Astrocyte (in vitro differentiated cells and primary cell): Measurements from ENCODE around the gene ECI2. TPM values are rescaled to one million over a fixed set of nuclear protein-coding genes. Genes with fewer than 3 reads are reported as not detected.

Experiments used
- DNase-seq: peaks from one replicate; pipeline ENCODE4 v3.0.0-alpha.2; 2010; ENCODE audit warnings: low read depth
- FAIRE-seq: peaks from 2 replicates; lab custom pipeline; 2011; peaks lifted over from hg19 to GRCh38; lab: Jason Lieb, UNC
- H2AFZ ChIP-seq: 2 replicates; pipeline ENCODE4 v1.6.0; 2012; ENCODE audit warnings: low read depth, low read length, inconsistent platforms
- H3K27ac ChIP-seq: 2 replicates; pipeline ENCODE4 v1.5.1; 2011; ENCODE audit warnings: low read depth, low read length, inconsistent platforms
- H3K27me3 ChIP-seq: 2 replicates; pipeline ENCODE4 v1.6.0; 2011; ENCODE audit warnings: low read length, inconsistent platforms; ENCODE audit not compliant: insufficient read depth
- H3K36me3 ChIP-seq: 2 replicates; pipeline ENCODE4 v1.5.1; 2011; ENCODE audit warnings: low read length, inconsistent platforms; ENCODE audit not compliant: insufficient read depth
- H3K4me1 ChIP-seq: 2 replicates; pipeline ENCODE4 v1.5.1; 2011; ENCODE audit warnings: low read length, inconsistent platforms; ENCODE audit not compliant: insufficient read depth
- H3K4me2 ChIP-seq: 2 replicates; pipeline ENCODE4 v1.6.0; 2012; ENCODE audit warnings: low read length, inconsistent platforms
- H3K4me3 ChIP-seq: 2 replicates; pipeline ENCODE4 v1.5.1; 2011; ENCODE audit warnings: low read depth, mild to moderate bottlenecking, low read length, inconsistent platforms; ENCODE audit not compliant: insufficient read depth
- H3K79me2 ChIP-seq: 2 replicates; pipeline ENCODE4 v1.6.0; 2012; ENCODE audit warnings: mild to moderate bottlenecking, low read length, inconsistent platforms; ENCODE audit not compliant: insufficient read depth
- H3K9ac ChIP-seq: 2 replicates; pipeline ENCODE4 v1.6.0; 2012; ENCODE audit warnings: mild to moderate bottlenecking, low read length, inconsistent platforms
- H3K9me3 ChIP-seq: 2 replicates; pipeline ENCODE4 v1.5.1; 2012; ENCODE audit warnings: low read depth, mild to moderate bottlenecking, low read length, inconsistent platforms; ENCODE audit not compliant: insufficient read depth
- H4K20me1 ChIP-seq: 2 replicates; pipeline ENCODE4 v1.6.0; 2012; ENCODE audit warnings: low read length, inconsistent platforms; ENCODE audit not compliant: insufficient read depth
- H3K27ac Mint-ChIP-seq: one replicate; pipeline ENCODE4 v1.8.0; 2021; ENCODE audit warnings: mild to moderate bottlenecking, mixed read lengths; ENCODE audit not compliant: unreplicated experiment
- H3K27me3 Mint-ChIP-seq: one replicate; pipeline ENCODE4 v1.8.0; 2021; ENCODE audit warnings: low read depth, mixed read lengths; ENCODE audit not compliant: unreplicated experiment
- H3K36me3 Mint-ChIP-seq: one replicate; pipeline ENCODE4 v1.8.0; 2021; ENCODE audit warnings: low read depth, mixed read lengths; ENCODE audit not compliant: unreplicated experiment
- H3K4me1 Mint-ChIP-seq: one replicate; pipeline ENCODE4 v1.8.0; 2021; ENCODE audit warnings: low read depth, mixed read lengths; ENCODE audit not compliant: unreplicated experiment
- H3K4me3 Mint-ChIP-seq: one replicate; pipeline ENCODE4 v1.8.0; 2021; ENCODE audit warnings: mild to moderate bottlenecking, moderate library complexity, mixed read lengths; ENCODE audit not compliant: unreplicated experiment
- H3K9me3 Mint-ChIP-seq: one replicate; pipeline ENCODE4 v1.8.0; 2021; ENCODE audit warnings: mild to moderate bottlenecking, mixed read lengths; ENCODE audit not compliant: unreplicated experiment
- EZH2 ChIP-seq: IDR thresholded peaks from 2 replicates; pipeline ENCODE4 v1.6.1; 2012; ENCODE audit warnings: mild to moderate bottlenecking, low read length, inconsistent platforms; ENCODE audit not compliant: insufficient read depth
- total RNA-seq: library from RNA; stranded (reverse); gene quantifications from 2 replicates; pipeline ENCODE4 v1.2.1, GENCODE V29; 2021
- TF ChIP-seq, protein P1 (sequence below): IDR thresholded peaks from 2 replicates; pipeline ENCODE4 v1.5.1; 2011; ENCODE audit warnings: low read depth, mild to moderate bottlenecking, inconsistent platforms, low read length, moderate library complexity; ENCODE audit not compliant: insufficient read depth

ECI2 gene
- total RNA-seq, 1 donor from 2014 or later: 52.5 TPM

DNA sequence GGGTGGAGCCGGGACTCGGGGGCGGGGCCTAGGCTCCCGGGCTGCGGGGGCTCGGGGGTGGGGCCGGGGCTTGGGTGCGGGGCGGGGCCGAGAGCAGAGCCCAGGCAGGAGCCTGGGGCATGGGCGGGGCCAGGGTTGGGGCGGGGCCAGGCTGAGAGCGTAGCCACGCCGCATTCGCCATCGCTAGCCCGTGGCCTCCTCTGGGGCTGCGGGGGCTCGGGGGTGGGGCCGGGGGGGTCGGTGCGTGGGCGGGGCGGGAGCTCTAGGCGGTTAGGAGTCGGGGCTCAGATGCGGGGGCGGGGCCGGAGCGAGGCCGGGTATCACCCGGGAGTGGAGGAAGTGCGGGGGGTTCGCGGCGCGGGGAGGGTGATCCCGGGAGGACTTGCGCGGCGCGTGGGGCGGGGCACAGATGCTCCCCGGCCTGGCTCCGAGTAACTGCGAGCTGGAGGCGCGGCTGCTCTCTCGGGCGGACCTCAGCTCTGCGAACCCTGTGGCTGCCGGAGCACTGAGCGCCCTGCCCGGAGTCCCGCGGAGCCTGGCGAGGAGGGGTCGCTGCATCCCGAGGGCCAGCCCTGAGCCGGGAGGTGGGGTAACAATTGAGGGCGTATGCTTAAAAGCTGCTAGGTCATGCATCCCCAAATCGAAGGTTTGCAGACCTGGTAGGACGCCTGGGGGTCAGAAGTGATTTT, 434 bp upstream of the ECI2 start:
- peak overlapping the region; percentile 73 for H3K4me3 ChIP-seq
- peak overlapping the region; percentile 50 for H3K27ac Mint-ChIP-seq
- no peak for FAIRE-seq

GRCh38 chr6:4133941-4134838, 1.2 kb downstream of the ECI2 start:
- H3K27ac ChIP-seq: peak overlapping the region; percentile 92
- Mint-ChIP-seq H3K27me3 (peaks cover 2% of the 10 kb centered on the region), H3K4me1 (peaks cover 10% of the 10 kb centered on the region), H3K9me3 (no peaks in the 10 kb centered on the region), H3K4me3 (peak overlapping the region; percentile 84), H3K27ac (peak overlapping the region; percentile 73), H3K36me3 (peaks cover 22% of the 10 kb centered on the region)
- H3K4me2 ChIP-seq: peak overlapping the region; percentile 88
- peak overlapping the region; percentile 94 for H3K9ac ChIP-seq
- peaks cover 49% of the 10 kb centered on the region for H3K79me2 ChIP-seq
- H2AFZ ChIP-seq: peak overlapping the region; percentile 7
- H3K36me3 ChIP-seq: peaks cover 15% of the 10 kb centered on the region
- peaks cover 14% of the 10 kb centered on the region for H4K20me1 ChIP-seq
- FAIRE-seq (no peak), DNase-seq (no peak)
- H3K27me3 ChIP-seq: no peaks in the 10 kb centered on the region
- H3K4me1 ChIP-seq: peaks cover 15% of the 10 kb centered on the region
- peak overlapping the region; percentile 96 for H3K4me3 ChIP-seq
- TF ChIP-seq, protein P1, sequence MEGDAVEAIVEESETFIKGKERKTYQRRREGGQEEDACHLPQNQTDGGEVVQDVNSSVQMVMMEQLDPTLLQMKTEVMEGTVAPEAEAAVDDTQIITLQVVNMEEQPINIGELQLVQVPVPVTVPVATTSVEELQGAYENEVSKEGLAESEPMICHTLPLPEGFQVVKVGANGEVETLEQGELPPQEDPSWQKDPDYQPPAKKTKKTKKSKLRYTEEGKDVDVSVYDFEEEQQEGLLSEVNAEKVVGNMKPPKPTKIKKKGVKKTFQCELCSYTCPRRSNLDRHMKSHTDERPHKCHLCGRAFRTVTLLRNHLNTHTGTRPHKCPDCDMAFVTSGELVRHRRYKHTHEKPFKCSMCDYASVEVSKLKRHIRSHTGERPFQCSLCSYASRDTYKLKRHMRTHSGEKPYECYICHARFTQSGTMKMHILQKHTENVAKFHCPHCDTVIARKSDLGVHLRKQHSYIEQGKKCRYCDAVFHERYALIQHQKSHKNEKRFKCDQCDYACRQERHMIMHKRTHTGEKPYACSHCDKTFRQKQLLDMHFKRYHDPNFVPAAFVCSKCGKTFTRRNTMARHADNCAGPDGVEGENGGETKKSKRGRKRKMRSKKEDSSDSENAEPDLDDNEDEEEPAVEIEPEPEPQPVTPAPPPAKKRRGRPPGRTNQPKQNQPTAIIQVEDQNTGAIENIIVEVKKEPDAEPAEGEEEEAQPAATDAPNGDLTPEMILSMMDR: no peak
- TF ChIP-seq EZH2: no peak
- no peaks in the 10 kb centered on the region for H3K9me3 ChIP-seq

More for the DNA sequence above, 434 bp upstream of the ECI2 start:
- peaks cover 14% of the 10 kb centered on the region for H4K20me1 ChIP-seq
- peak overlapping the region; percentile 81 for H3K9ac ChIP-seq
- Mint-ChIP-seq H3K27me3 (peaks cover 3% of the 10 kb centered on the region), H3K4me3 (peak overlapping the region; percentile 85), H3K9me3 (no peaks in the 10 kb centered on the region), H3K4me1 (peaks cover 10% of the 10 kb centered on the region), H3K36me3 (peaks cover 10% of the 10 kb centered on the region)
- H3K4me2 ChIP-seq: peak overlapping the region; percentile 84
- peak; percentile 90 for DNase-seq
- H2AFZ ChIP-seq: peak overlapping the region; percentile 57
- H3K4me1 ChIP-seq: peaks cover 11% of the 10 kb centered on the region
- peaks cover 44% of the 10 kb centered on the region for H3K79me2 ChIP-seq
- peaks cover 4% of the 10 kb centered on the region for H3K36me3 ChIP-seq
- TF ChIP-seq, protein P1: no peak
- no peak for TF ChIP-seq EZH2
- H3K9me3 ChIP-seq: no peaks in the 10 kb centered on the region
- no peaks in the 10 kb centered on the region for H3K27me3 ChIP-seq
- peak overlapping the region; percentile 49 for H3K27ac ChIP-seq
